CD4-positive, alpha-beta T cell treated with Interferon gamma for 1 hour (primary cell): ENCODE data around the gene ATP2B2.
A peak's percentile ranks its signal among the peaks of the same experiment; 100 is the strongest.

Experiments used
- DNase-seq: peaks from one replicate; pipeline ENCODE4 v3.0.0-alpha.2; 2020

ATP2B2 gene

GRCh38 chr3:10423171-10423882 is 82.1 kb downstream of the ATP2B2 start:
- no peak for DNase-seq

DNA sequence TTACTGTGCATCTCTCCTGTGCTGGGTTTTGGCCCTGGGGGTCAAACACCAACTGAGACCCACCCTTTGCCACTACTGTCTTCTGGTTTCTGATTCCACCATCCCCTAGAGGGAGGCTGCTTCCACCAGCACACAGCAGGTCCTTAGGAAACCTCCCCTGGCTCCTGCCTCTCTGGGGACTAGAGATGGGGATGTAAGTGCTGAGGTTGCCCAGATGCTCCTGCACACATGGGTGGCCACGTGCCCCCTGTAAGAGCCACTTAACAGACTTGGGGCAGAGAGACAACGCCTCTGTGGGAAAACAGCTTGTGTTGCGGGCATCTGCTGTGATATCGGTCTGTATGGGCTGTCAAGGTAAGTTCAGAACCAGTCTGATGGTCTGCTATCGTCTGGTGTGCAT is 83.4 kb downstream of the ATP2B2 start:
- no peak for DNase-seq

- no peak for DNase-seq
Observed at GRCh38 chr3:10420745-10421475, 84.5 kb downstream of the ATP2B2 start.

DNA sequence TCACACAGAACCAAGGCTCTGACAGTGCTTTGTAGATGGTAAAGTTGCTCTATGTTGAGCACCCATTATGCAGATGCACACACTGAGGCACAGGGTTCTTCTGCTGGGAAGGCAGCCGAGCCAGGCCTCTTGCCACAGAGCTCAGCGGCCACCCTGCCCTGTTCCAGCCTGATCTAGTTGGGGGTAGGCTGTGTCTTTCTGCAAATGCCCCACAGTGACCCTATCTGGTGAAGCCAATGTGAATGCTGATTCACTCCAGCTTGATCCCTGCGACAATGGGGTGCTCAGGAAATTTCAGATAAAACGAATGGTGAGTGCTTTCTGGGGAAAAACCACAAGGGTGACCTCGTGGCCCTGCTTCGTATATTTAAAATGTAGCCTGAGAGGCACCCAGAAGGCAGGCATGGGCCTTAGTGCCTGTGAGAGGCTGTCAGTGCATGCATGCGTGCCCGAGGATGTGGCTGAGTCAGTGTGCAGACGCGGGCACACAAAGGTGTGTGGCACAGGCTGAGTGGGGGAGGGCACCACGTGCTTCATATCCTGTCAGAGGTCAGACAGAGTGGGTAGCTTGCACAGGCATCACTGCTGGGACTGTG is 85.7 kb downstream of the ATP2B2 start:
- DNase-seq, result peak; percentile 8

- no peak for DNase-seq
Observed at GRCh38 chr3:10417847-10418246, 87.5 kb downstream of the ATP2B2 start.

DNA sequence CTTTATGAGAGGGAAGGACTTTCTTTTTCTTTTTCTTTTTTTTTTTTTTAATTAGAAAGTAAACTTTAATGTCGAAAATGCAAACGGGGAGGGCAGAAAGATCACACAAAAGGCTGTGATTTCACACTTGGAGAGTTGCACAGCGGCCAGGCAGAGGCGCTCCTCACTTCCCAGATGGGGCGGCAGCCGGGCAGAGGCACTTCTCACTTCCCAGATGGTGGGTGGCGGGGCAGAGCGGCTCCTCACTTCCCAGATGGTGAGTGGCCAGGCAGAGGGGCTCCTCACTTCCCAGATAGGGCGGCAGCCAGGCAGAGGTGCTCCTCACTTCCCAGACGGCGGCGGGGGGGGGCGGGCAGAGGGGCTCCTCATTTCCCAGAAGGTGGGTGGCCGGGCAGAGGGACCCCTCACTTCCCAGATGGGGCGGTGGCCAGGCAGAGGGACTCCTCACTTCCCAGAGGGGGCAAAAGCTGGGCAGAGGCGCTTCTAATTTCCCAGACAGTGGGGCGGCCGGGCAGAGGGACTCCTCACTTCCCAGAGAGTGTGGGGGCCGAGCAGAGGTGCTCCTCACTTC is 88.6 kb downstream of the ATP2B2 start:
- no peak for DNase-seq

GRCh38 chr3:10413041-10413440 is 92.3 kb downstream of the ATP2B2 start:
- DNase-seq, result no peak

GRCh38 chr3:10411598-10412332 is 93.6 kb downstream of the ATP2B2 start:
- DNase-seq, result no peak

- no peak for DNase-seq
Observed at GRCh38 chr3:10410383-10411002, 94.9 kb downstream of the ATP2B2 start.

DNA sequence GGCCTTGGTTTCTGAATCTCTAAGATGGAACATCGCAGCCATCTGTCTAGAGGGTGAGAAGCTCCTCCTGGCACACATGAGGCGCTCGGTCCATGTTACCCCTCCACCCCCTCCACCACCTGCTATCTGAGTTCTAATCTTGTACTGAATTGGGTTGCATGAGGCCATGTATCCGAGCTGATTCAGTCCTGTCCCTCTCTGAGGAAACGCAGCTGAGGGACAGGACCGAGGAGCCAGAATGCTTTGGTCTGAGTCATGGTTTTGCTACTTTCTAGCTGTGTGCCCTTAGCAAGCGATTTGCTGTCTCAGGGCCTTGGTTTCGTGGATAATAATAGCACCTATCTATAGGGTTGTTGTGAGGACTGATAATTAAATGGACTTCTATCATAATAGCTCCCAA is 96.7 kb downstream of the ATP2B2 start:
- no peak for DNase-seq

GRCh38 chr3:10407361-10407760 is 98.0 kb downstream of the ATP2B2 start:
- DNase-seq, result no peak

GRCh38 chr3:10406414-10406813 is 99.0 kb downstream of the ATP2B2 start:
- DNase-seq, result no peak

GRCh38 chr3:10405816-10406215 is 99.6 kb downstream of the ATP2B2 start:
- no peak for DNase-seq

- DNase-seq, result no peak
Observed at GRCh38 chr3:10404876-10405275, 100.5 kb downstream of the ATP2B2 start.

GRCh38 chr3:10404377-10404776 is 101.0 kb downstream of the ATP2B2 start:
- DNase-seq, result no peak

DNA sequence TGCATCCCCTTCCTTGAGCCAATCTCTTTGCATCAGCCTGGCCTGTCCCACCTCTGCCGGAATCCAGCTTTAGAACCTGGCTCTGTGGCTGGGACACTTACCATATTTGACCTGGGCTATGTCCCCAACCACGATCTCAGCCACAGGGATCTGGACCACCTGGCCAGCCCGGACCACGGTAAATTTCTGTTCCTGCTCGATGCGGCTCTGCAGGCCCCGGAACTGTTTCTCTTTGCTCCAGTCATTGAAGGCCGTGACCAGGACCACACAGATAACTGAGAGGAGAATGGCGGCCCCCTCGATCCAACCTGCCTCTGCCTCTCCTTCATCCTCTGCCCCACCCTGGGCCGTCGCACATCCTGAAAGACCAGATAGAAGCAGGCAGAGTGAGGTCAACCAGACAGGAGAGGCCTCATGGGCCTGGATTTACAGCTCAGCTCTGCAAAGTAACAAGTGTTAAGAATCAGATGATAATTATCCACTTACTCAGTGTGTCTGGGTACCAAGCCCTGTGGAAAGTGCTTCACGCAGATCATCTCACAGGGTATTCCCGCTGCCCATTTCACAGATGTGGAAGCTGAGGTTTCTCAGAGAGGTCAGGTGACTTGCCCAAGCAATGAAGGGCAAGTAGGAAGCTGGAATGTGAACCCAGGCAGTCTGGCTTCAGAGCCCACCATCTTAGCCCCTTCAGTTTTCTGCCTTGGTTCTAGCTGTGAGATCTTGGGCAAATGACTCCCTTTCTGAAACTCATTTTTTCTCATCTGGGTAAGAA is 103.2 kb downstream of the ATP2B2 start:
- DNase-seq, result no peak

- no peak for DNase-seq
Observed at GRCh38 chr3:10400749-10401495, 104.5 kb downstream of the ATP2B2 start.

DNA sequence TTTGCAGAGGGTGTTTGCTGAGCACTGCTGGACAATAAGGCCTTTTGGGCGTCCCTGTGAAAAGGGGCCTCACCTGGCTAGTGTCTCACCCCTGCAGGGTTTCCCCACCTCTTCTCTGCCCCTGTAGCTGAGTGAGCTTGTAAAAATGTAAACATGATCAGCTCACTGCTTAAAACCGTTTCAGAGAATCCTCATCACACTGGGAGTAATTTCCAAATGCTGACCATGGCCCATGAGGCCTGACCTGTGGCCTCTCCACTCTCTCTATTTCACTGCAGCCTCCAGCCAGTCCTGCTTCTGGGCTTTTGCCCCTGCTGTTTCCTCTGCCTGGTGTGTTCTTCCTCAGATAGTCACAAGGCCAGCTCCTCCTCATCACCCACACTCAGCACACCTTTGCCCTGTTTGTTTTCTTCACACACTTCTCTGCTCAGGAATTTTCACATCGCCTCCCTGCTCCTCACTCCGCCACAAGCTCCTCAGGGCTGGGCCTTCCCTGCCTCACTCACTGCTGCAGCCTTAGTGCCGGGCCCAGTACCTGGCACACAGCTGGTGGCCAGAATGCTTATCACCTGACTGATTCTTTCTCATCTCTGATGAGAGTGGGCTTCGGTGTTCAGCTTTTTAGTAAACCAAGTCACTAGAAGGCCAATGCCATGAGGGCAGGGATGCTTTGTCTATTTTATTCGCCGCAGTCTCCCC is 105.2 kb downstream of the ATP2B2 start:
- DNase-seq, result no peak

DNA sequence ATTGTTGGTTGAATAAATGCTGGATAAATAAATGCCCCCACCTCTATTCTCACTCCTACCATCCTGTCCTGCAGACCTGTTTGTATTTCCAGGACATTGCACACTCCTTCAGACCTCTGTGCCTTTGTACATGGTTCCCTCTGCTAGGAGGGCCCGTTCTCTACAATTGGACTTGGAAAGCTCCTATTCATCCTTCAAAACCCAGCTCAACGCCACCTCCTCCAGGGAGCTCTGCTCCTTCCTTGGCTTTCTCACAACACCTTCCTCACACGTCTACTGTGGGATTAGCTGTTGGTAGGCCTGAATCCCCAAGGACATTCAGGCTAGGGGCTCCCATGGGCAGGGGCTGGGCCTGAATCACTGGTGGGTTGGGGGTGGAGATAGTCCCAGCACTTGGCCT is 105.8 kb downstream of the ATP2B2 start:
- no peak for DNase-seq

- no peak for DNase-seq
Observed at GRCh38 chr3:10398341-10398740, 107.0 kb downstream of the ATP2B2 start.
